Glutamatergic neuron (in vitro differentiated cells): ENCODE data around the gene DST. TPM values are rescaled to one million over a fixed set of nuclear protein-coding genes. Genes with fewer than 3 reads are reported as not detected.
A peak's percentile ranks its signal among the peaks of the same experiment; 100 is the strongest.

ENCODE experiments used
- DNase-seq: peaks from one replicate; pipeline ENCODE4 v3.0.0; 2022
- H3K27ac Mint-ChIP-seq: one replicate; pipeline ENCODE4 v1.8.0; 2020; ENCODE audit warnings: mild to moderate bottlenecking, mixed read lengths, inconsistent platforms; ENCODE audit not compliant: unreplicated experiment
- H3K27me3 Mint-ChIP-seq: one replicate; pipeline ENCODE4 v1.8.0; 2020; ENCODE audit warnings: mild to moderate bottlenecking, moderate library complexity, mixed read lengths, inconsistent platforms; ENCODE audit not compliant: unreplicated experiment
- H3K36me3 Mint-ChIP-seq: one replicate; pipeline ENCODE4 v1.8.0; 2020; ENCODE audit warnings: mild to moderate bottlenecking, mixed read lengths, inconsistent platforms; ENCODE audit not compliant: unreplicated experiment
- H3K4me1 Mint-ChIP-seq: one replicate; pipeline ENCODE4 v1.8.0; 2020; ENCODE audit warnings: mild to moderate bottlenecking, low read depth, mixed read lengths, inconsistent platforms; ENCODE audit not compliant: unreplicated experiment
- H3K4me3 Mint-ChIP-seq: one replicate; pipeline ENCODE4 v1.8.0; 2020; ENCODE audit warnings: mild to moderate bottlenecking, mixed read lengths, inconsistent platforms; ENCODE audit not compliant: unreplicated experiment
- H3K9me3 Mint-ChIP-seq: one replicate; pipeline ENCODE4 v1.8.0; 2020; ENCODE audit warnings: mild to moderate bottlenecking, moderate library complexity, mixed read lengths, inconsistent platforms; ENCODE audit not compliant: unreplicated experiment
- total RNA-seq: library from RNA; stranded (reverse); fragmentation: NEBNext Ultra II Directional; extraction: Animal tissue kit (Norgen Biotek cat#: 25700); gene quantifications from one replicate; pipeline ENCODE4 v1.2.1, GENCODE V29; 2021; ENCODE audit not compliant: unreplicated experiment
- TF ChIP-seq, protein P1 (sequence below): fragments of 200-600 bp; sonication (generic); IDR thresholded peaks from one replicate; pipeline ENCODE4 v1.5.0; 2021; ENCODE audit not compliant: partially characterized antibody, unreplicated experiment

The DST gene
- total RNA-seq, 1 donor from 2014 or later = 981 TPM

DNA sequence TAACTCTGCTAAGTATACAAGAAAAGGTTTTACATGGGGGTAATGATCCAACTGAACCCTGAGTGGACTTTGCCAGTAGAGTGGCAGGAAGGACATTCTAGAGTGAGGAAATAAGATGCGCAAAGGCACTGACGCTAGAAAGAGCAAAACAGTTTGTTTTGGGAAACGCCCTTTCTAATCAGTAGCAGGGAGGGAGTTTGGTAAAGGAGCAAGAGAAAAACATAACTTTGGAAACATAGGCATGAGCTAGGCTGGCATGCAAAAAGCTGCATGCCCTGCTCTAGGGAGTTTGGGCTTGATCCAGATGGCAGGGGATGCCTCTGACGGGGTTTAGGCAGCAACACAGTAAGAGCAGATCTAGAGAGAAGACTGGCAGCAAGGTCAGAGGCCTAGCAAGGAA lies 135.2 kb downstream of the DST start:
- TF ChIP-seq, protein P1, sequence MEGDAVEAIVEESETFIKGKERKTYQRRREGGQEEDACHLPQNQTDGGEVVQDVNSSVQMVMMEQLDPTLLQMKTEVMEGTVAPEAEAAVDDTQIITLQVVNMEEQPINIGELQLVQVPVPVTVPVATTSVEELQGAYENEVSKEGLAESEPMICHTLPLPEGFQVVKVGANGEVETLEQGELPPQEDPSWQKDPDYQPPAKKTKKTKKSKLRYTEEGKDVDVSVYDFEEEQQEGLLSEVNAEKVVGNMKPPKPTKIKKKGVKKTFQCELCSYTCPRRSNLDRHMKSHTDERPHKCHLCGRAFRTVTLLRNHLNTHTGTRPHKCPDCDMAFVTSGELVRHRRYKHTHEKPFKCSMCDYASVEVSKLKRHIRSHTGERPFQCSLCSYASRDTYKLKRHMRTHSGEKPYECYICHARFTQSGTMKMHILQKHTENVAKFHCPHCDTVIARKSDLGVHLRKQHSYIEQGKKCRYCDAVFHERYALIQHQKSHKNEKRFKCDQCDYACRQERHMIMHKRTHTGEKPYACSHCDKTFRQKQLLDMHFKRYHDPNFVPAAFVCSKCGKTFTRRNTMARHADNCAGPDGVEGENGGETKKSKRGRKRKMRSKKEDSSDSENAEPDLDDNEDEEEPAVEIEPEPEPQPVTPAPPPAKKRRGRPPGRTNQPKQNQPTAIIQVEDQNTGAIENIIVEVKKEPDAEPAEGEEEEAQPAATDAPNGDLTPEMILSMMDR = no peak
- H3K27me3 Mint-ChIP-seq = peaks cover 2% of the 10 kb centered on the region
- DNase-seq = no peak
- peak overlapping the region; percentile 71 for H3K27ac Mint-ChIP-seq
- no peak overlapping the region for H3K4me3 Mint-ChIP-seq
- peaks cover 4% of the 10 kb centered on the region for H3K9me3 Mint-ChIP-seq
- H3K4me1 Mint-ChIP-seq = peaks cover 3% of the 10 kb centered on the region
- no peaks in the 10 kb centered on the region for H3K36me3 Mint-ChIP-seq

DNA sequence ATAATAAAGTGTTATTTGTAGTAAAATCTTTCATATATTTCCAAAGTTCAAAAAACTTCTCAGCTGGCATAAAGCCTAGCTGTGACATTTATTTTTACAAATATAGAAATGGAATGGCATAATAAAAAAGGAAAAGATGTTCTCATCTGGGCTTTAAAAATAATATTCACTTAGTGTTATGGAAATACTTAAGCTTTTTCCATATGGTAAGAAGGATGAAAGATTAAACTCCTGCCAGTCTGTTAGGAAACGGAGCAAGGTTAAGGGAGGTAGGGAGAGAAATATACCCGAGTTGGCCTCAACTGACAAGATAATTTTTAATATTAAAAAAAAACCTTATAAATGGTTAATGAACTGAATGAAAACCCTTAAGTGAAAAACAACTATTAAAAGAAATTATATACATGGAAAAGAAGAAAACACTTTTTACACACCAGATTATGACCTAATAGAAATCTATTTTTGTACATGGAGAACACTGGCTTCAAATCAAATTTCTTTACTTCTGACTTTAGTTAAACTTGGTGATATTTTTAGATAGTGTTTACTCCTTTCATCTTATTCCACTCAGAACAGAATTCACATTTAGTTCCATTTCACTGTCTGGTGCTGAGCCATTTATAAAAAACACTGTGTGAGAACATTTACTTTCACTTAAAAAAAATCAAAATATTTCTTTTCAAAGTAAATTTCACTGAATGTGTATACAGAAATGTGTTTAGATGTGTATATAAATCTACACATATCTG lies 137.0 kb downstream of the DST start:
- peaks cover 4% of the 10 kb centered on the region for H3K9me3 Mint-ChIP-seq
- H3K4me3 Mint-ChIP-seq = no peak overlapping the region
- H3K4me1 Mint-ChIP-seq = no peaks in the 10 kb centered on the region
- H3K27ac Mint-ChIP-seq = no peak overlapping the region
- TF ChIP-seq, protein P1 = no peak
- H3K36me3 Mint-ChIP-seq = no peaks in the 10 kb centered on the region
- DNase-seq = no peak
- peaks cover 2% of the 10 kb centered on the region for H3K27me3 Mint-ChIP-seq

DNA sequence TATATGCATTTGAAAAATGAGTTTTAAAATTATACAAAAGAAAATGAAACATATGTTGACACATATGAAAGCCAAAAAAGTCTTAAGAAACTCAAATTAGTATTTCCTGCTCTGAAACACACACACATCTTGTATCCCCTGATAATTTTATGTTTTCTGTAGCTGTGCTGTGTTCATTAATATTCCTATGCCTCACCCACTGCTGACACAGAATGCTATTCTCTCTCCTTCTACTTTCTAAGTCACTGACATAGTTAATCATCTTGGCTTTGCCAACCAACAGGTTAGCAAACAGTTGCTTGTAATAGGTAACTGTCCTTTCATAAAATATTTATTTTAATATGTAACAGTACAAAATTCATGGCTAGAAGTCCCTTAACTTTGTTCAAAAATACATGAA lies 140.7 kb downstream of the DST start:
- H3K4me1 Mint-ChIP-seq = no peaks in the 10 kb centered on the region
- no peak for DNase-seq
- TF ChIP-seq, protein P1 = no peak
- H3K36me3 Mint-ChIP-seq = no peaks in the 10 kb centered on the region
- H3K9me3 Mint-ChIP-seq = no peaks in the 10 kb centered on the region
- no peak overlapping the region for H3K27ac Mint-ChIP-seq
- peaks cover 2% of the 10 kb centered on the region for H3K27me3 Mint-ChIP-seq
- H3K4me3 Mint-ChIP-seq = no peak overlapping the region

DNA sequence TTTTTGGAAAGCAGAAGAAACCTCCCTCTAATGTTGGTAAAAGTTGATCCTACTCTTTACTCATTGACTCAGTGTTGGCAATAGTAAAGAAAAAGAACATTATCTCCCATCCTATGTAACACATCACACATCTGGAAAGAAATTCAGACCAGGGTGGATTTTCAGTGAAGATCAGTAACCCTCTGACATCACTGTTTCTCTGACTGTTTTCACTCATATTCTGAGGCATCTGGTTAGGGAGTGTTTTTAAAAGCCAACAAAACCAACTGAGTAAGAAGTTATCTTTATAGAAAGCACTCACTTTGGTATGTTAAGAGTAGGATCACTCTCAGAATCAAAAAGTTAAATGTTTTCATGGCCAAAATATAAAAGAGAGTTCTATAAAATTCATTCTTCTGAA lies 143.6 kb downstream of the DST start:
- H3K36me3 Mint-ChIP-seq = peaks cover 5% of the 10 kb centered on the region
- no peak for DNase-seq
- H3K27ac Mint-ChIP-seq = no peak overlapping the region
- TF ChIP-seq, protein P1 = no peak
- H3K27me3 Mint-ChIP-seq = peaks cover 2% of the 10 kb centered on the region
- H3K9me3 Mint-ChIP-seq = peaks cover 2% of the 10 kb centered on the region
- H3K4me1 Mint-ChIP-seq = no peaks in the 10 kb centered on the region
- no peak overlapping the region for H3K4me3 Mint-ChIP-seq

DNA sequence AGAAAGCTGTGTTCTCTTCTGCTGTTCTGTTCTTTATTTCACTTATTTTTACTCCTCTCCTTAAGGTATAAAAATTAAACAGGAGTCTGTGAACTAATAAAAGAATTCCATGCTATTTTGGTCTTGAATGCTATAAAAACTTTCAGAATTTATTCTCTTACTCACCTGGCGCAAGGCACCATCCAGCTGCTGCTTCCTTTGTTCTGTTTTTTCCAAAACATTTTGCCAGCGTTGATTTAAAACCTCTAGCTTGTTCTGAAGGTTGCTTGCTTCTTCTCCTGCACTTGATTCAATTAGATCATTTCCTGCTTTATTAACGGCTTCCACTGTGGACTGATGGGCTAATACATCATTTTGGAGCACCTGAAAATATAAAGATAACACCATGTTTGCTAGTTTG lies 145.0 kb downstream of the DST start:
- DNase-seq = no peak
- Mint-ChIP-seq H3K9me3 (peaks cover 2% of the 10 kb centered on the region), H3K36me3 (peaks cover 5% of the 10 kb centered on the region), H3K4me3 (no peak overlapping the region), H3K27ac (no peak overlapping the region), H3K4me1 (no peaks in the 10 kb centered on the region), H3K27me3 (peaks cover 4% of the 10 kb centered on the region)
- TF ChIP-seq, protein P1 = no peak
